SK-N-SH treated with all-trans-retinoic acid at 6 μM for 48 hours (cell line): ENCODE measurements around the gene MB21D2.

Experiments
- ATAC-seq: fragments of 200-7000 bp; cut with Tn5 transposase; 3 replicates; pipeline ENCODE4 v1.9.1; 2020; ENCODE audit warnings: mild to moderate bottlenecking, moderate library complexity
- ARNTL ChIP-seq: fragments of 450-650 bp; formaldehyde crosslinking; IDR thresholded peaks from 2 replicates; pipeline ENCODE4 v1.5.0; 2020; ENCODE audit warnings: low read depth, mild to moderate bottlenecking, moderate library complexity, borderline replicate concordance
- BACH2 ChIP-seq: fragments of 250-450 bp; sonication (Bioruptor Pico); IDR thresholded peaks from 2 replicates; pipeline ENCODE4 v1.9.0; 2021; ENCODE audit warnings: mild to moderate bottlenecking, borderline replicate concordance
- CREB5 ChIP-seq: fragments of 250-450 bp; sonication (Bioruptor Pico); IDR thresholded peaks from 2 replicates; pipeline ENCODE4 v1.5.1; 2020; ENCODE audit warnings: low read depth, mild to moderate bottlenecking, moderate library complexity
- CSDC2 ChIP-seq: fragments of 250-450 bp; sonication (Bioruptor Pico); IDR thresholded peaks from 2 replicates; pipeline ENCODE4 v1.5.0; 2020; ENCODE audit warnings: mild to moderate bottlenecking, moderate library complexity
- CSRNP3 ChIP-seq: fragments of 250-450 bp; sonication (Bioruptor Pico); IDR thresholded peaks from 2 replicates; pipeline ENCODE4 v1.5.1; 2021; ENCODE audit warnings: mild to moderate bottlenecking, moderate library complexity
- ESRRG ChIP-seq: fragments of 250-450 bp; sonication (Bioruptor Pico); IDR thresholded peaks from 2 replicates; pipeline ENCODE4 v1.6.1; 2021; ENCODE audit warnings: mild to moderate bottlenecking
- GLIS3 ChIP-seq: fragments of 250-450 bp; sonication (Bioruptor Pico); IDR thresholded peaks from 2 replicates; pipeline ENCODE4 v1.5.0; 2020; ENCODE audit warnings: mild to moderate bottlenecking, moderate library complexity
- ISL1 ChIP-seq: fragments of 250-450 bp; sonication (Bioruptor Pico); IDR thresholded peaks from 2 replicates; pipeline ENCODE4 v2.1.2; 2022; ENCODE audit warnings: mild to moderate bottlenecking, moderate library complexity
- OSR1 ChIP-seq: fragments of 250-450 bp; sonication (Bioruptor Pico); IDR thresholded peaks from 2 replicates; pipeline ENCODE4 v1.8.0; 2022; ENCODE audit warnings: moderate library complexity, mild to moderate bottlenecking, inconsistent platforms
- PPARA ChIP-seq: fragments of 250-450 bp; sonication (Bioruptor Pico); IDR thresholded peaks from 2 replicates; pipeline ENCODE4 v1.5.0; 2020; ENCODE audit warnings: mild to moderate bottlenecking, borderline replicate concordance
- RARB ChIP-seq: fragments of 250-450 bp; sonication (Bioruptor Pico); IDR thresholded peaks from 2 replicates; pipeline ENCODE4 v1.8.0; 2021; ENCODE audit warnings: mild to moderate bottlenecking, moderate library complexity
- SNAI2 ChIP-seq: fragments of 250-450 bp; sonication (Bioruptor Pico); IDR thresholded peaks from 2 replicates; pipeline ENCODE4 v1.5.0; 2020; ENCODE audit warnings: mild to moderate bottlenecking, moderate library complexity
- TCF4 ChIP-seq: fragments of 250-450 bp; sonication (Bioruptor Pico); IDR thresholded peaks from 2 replicates; pipeline ENCODE4 v1.8.0; 2021; ENCODE audit warnings: mild to moderate bottlenecking, moderate library complexity, borderline replicate concordance
- TOX ChIP-seq: fragments of 250-450 bp; sonication (Bioruptor Pico); IDR thresholded peaks from 2 replicates; pipeline ENCODE4 v1.8.0; 2021; ENCODE audit warnings: mild to moderate bottlenecking, moderate library complexity, borderline replicate concordance
- ZC3H10 ChIP-seq: fragments of 250-450 bp; sonication (Bioruptor Pico); IDR thresholded peaks from 2 replicates; pipeline ENCODE4 v1.5.1; 2021; ENCODE audit warnings: mild to moderate bottlenecking, moderate library complexity
- ZFP3 ChIP-seq: fragments of 250-450 bp; sonication (Bioruptor Pico); IDR thresholded peaks from 2 replicates; pipeline ENCODE4 v1.5.0; 2020; ENCODE audit warnings: mild to moderate bottlenecking, moderate library complexity
- ZFP30 ChIP-seq: fragments of 450-650 bp; formaldehyde crosslinking; IDR thresholded peaks from 2 replicates; pipeline ENCODE4 v1.5.0; 2022; ENCODE audit warnings: mild to moderate bottlenecking, moderate library complexity
- ZNF565 ChIP-seq: fragments of 450-650 bp; formaldehyde crosslinking; conservative IDR thresholded peaks from 2 replicates; pipeline ENCODE4 v1.5.0; 2020; ENCODE audit warnings: low read depth, mild to moderate bottlenecking, moderate library complexity
- ZNF70 ChIP-seq: fragments of 450-650 bp; formaldehyde crosslinking; IDR thresholded peaks from 2 replicates; pipeline ENCODE4 v1.5.0; 2020; ENCODE audit warnings: mild to moderate bottlenecking, moderate library complexity
- TF ChIP-seq, protein P1 (sequence below): fragments of 250-450 bp; sonication (Bioruptor Pico); IDR thresholded peaks from 2 replicates; pipeline ENCODE4 v1.5.0; 2020; ENCODE audit warnings: mild to moderate bottlenecking, moderate library complexity

Gene MB21D2

DNA sequence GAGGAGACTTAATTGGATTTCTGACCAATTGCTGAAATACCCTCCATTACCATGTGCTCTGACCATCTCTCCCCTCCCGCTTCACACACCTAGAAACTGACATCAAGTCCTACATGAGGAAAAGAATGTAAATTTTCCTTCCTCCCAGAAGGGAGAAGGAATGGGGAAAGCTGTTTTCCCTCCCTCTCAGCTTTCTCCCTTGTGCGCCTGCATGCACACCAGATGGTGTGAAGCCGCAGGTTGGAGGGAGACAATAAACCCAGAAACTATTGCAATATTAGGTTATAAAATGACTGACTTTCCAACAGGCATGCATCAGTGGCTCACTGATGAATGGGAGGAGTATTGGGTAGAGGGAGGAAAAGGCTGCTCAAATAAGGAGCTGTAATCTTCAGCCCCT, 50.9 kb downstream of the MB21D2 start:
- no peak for TF ChIP-seq ARNTL (CRISPR knock-in tag)
- TF ChIP-seq TCF4 (CRISPR knock-in tag) = no peak
- TF ChIP-seq CSRNP3 (CRISPR knock-in tag) = no peak
- TF ChIP-seq ZNF565 (CRISPR knock-in tag) = no peak
- TF ChIP-seq SNAI2 = no peak
- no peak for TF ChIP-seq ZNF70 (CRISPR knock-in tag)
- no peak for TF ChIP-seq TOX (CRISPR knock-in tag)
- no peak for TF ChIP-seq CSDC2 (CRISPR knock-in tag)
- no peak for TF ChIP-seq RARB
- no peak for TF ChIP-seq GLIS3 (CRISPR knock-in tag)
- TF ChIP-seq ZC3H10 (CRISPR knock-in tag) = no peak
- no peak for TF ChIP-seq ISL1 (CRISPR knock-in tag)
- no peak for TF ChIP-seq OSR1 (CRISPR knock-in tag)
- TF ChIP-seq, protein P1, sequence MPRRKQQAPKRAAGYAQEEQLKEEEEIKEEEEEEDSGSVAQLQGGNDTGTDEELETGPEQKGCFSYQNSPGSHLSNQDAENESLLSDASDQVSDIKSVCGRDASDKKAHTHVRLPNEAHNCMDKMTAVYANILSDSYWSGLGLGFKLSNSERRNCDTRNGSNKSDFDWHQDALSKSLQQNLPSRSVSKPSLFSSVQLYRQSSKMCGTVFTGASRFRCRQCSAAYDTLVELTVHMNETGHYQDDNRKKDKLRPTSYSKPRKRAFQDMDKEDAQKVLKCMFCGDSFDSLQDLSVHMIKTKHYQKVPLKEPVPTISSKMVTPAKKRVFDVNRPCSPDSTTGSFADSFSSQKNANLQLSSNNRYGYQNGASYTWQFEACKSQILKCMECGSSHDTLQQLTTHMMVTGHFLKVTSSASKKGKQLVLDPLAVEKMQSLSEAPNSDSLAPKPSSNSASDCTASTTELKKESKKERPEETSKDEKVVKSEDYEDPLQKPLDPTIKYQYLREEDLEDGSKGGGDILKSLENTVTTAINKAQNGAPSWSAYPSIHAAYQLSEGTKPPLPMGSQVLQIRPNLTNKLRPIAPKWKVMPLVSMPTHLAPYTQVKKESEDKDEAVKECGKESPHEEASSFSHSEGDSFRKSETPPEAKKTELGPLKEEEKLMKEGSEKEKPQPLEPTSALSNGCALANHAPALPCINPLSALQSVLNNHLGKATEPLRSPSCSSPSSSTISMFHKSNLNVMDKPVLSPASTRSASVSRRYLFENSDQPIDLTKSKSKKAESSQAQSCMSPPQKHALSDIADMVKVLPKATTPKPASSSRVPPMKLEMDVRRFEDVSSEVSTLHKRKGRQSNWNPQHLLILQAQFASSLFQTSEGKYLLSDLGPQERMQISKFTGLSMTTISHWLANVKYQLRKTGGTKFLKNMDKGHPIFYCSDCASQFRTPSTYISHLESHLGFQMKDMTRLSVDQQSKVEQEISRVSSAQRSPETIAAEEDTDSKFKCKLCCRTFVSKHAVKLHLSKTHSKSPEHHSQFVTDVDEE = no peak
- no peak for TF ChIP-seq ESRRG (CRISPR knock-in tag)
- no peak for TF ChIP-seq ZFP3 (CRISPR knock-in tag)
- no peak for TF ChIP-seq ZFP30
- no peak for ATAC-seq

- TF ChIP-seq GLIS3 (CRISPR knock-in tag) (no peak), ZNF565 (CRISPR knock-in tag) (no peak), ZFP30 (no peak), ZC3H10 (CRISPR knock-in tag) (no peak), TOX (CRISPR knock-in tag) (no peak), CSRNP3 (CRISPR knock-in tag) (no peak), TCF4 (CRISPR knock-in tag) (no peak), CSDC2 (CRISPR knock-in tag) (no peak), OSR1 (CRISPR knock-in tag) (no peak), ZFP3 (CRISPR knock-in tag) (no peak), ESRRG (CRISPR knock-in tag) (no peak)
- TF ChIP-seq, protein P1 = no peak
- no peak for ATAC-seq
Observed at GRCh38 chr3:192864941-192865340, 52.7 kb downstream of the MB21D2 start.

GRCh38 chr3:192863091-192863420, 54.6 kb downstream of the MB21D2 start:
- TF ChIP-seq CSDC2 (CRISPR knock-in tag) (no peak), BACH2 (CRISPR knock-in tag) (no peak), ZFP3 (CRISPR knock-in tag) (no peak), ZC3H10 (CRISPR knock-in tag) (no peak), ISL1 (CRISPR knock-in tag) (no peak), PPARA (CRISPR knock-in tag) (no peak), GLIS3 (CRISPR knock-in tag) (no peak), ZNF70 (CRISPR knock-in tag) (no peak), ZNF565 (CRISPR knock-in tag) (no peak), RARB (no peak), ZFP30 (no peak), CREB5 (CRISPR knock-in tag) (no peak), SNAI2 (no peak)
- TF ChIP-seq, protein P1 = no peak
- no peak; the same call in 2 of the 3 replicates for ATAC-seq
